ENCODE data around the gene BIN1. TPM values are rescaled to one million over a fixed set of nuclear protein-coding genes. Genes with fewer than 3 reads are reported as not detected.

Gene BIN1
- polyA plus RNA-seq, 1 experiment: 37.6 TPM

- POLR2A ChIA-PET: no interaction called here
- TF ChIP-seq, protein P1, sequence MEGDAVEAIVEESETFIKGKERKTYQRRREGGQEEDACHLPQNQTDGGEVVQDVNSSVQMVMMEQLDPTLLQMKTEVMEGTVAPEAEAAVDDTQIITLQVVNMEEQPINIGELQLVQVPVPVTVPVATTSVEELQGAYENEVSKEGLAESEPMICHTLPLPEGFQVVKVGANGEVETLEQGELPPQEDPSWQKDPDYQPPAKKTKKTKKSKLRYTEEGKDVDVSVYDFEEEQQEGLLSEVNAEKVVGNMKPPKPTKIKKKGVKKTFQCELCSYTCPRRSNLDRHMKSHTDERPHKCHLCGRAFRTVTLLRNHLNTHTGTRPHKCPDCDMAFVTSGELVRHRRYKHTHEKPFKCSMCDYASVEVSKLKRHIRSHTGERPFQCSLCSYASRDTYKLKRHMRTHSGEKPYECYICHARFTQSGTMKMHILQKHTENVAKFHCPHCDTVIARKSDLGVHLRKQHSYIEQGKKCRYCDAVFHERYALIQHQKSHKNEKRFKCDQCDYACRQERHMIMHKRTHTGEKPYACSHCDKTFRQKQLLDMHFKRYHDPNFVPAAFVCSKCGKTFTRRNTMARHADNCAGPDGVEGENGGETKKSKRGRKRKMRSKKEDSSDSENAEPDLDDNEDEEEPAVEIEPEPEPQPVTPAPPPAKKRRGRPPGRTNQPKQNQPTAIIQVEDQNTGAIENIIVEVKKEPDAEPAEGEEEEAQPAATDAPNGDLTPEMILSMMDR (IDR thresholded peaks at IDR 0.05; ENCODE audit: insufficient read depth, low read depth, low read length): no peak
- CTCF ChIA-PET: interaction anchor here (0.7 to 3.5 kb wide), 2 partner anchors 30 to 37 kb away, joined by 3 to 12 read pairs; no protein-coding TSS in a partner anchor
- Histone ChIP-seq H3K27me3 (ENCODE audit: control insufficient read depth, insufficient read depth, low read length) (0 out of 2 replicates have a peak, but pooled peaks cover 2% of the 10 kb centered on the region), H3K4me3 (ENCODE audit: low read depth, low read length) (no peak overlapping the region), H3K36me3 (ENCODE audit: control insufficient read depth, insufficient read depth, low read length) (no peaks in the 10 kb centered on the region)
- no peak for DNase-seq (ENCODE audit: low read depth)
Measured at GRCh38 chr2:127145280-127145895, 38.4 kb upstream of the BIN1 start.

GRCh38 chr2:127143841-127144782, 37.2 kb upstream of the BIN1 start:
- H3K27me3 ChIP-seq (ENCODE audit: control insufficient read depth, insufficient read depth, low read length): peaks cover 2% of the 10 kb centered on the region; the same call in 1 of the 2 replicates
- POLR2A ChIA-PET: interaction anchor here (0.7 kb wide), 1 partner anchor 107 kb away, joined by 3 read pairs; no protein-coding TSS in a partner anchor
- TF ChIP-seq, protein P1 (IDR thresholded peaks at IDR 0.05; ENCODE audit: insufficient read depth, low read depth, low read length): no peak
- CTCF ChIA-PET: interaction anchor here (0.7 to 3.5 kb wide), 5 partner anchors 12 to 60 kb away, joined by 3 to 12 read pairs (median 3); no protein-coding TSS in a partner anchor
- no peak overlapping the region for H3K4me3 ChIP-seq (ENCODE audit: low read depth, low read length)
- DNase-seq (ENCODE audit: low read depth): no peak
- no peaks in the 10 kb centered on the region for H3K36me3 ChIP-seq (ENCODE audit: control insufficient read depth, insufficient read depth, low read length)

DNA sequence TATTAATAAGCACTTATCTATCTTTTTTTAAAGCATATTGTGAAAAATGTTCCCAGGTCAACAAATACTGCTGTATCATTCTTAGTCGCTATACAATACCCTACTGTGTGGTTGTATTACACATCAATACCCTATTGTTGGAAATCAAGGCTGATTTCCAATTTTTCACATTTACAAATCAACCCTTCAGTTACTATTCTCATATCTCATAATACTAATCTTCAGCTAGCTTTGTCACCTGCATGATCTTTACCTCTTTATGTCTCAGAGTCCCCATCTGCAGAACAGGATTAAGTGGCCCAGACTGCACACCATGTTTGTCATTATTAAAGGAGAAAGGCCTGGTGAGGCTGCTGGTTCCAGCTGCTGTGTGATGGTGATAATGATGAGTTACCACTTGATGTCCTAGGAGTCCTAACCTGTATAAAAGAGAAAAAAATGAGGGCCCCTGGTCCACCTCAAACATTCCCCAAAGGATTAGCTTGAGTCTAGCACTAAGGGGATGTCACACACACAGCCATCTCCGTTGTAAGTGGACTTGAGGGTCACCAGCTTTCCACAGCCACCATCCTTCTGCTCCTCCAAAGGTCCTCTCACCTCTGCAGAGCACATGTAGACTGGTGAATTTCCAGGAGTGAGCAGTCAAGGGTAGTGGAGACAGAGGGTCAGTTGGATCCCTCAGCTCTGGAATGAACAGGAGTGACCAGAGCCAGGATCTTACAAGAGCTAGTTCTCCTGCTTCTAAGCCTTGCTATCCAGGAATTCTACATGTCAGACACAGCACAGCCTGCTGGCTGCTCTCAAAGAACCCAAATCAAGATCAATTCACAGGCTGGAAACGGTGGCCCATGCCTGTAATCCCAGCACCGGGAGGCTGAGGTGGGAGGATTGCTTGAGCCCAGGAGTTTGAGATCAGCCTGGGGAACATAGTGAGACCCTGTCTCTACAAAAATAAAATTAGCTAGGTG, 36.0 kb upstream of the BIN1 start:
- Histone ChIP-seq H3K36me3 (ENCODE audit: control insufficient read depth, insufficient read depth, low read length) (no peaks in the 10 kb centered on the region), H3K27me3 (ENCODE audit: control insufficient read depth, insufficient read depth, low read length) (peaks cover 2% of the 10 kb centered on the region; the same call in 1 of the 2 replicates), H3K4me3 (ENCODE audit: low read depth, low read length) (no peak overlapping the region)
- ChIA-PET POLR2A (no interaction called here), CTCF (interaction anchor here (1.0 to 2.2 kb wide), 3 partner anchors 11 to 19 kb away, joined by 3 to 8 read pairs (median 3); no protein-coding TSS in a partner anchor)
- DNase-seq (ENCODE audit: low read depth): no peak
- TF ChIP-seq, protein P1 (IDR thresholded peaks at IDR 0.05; ENCODE audit: insufficient read depth, low read depth, low read length): peak; percentile 18; the same call in 1 of the 2 replicates

DNA sequence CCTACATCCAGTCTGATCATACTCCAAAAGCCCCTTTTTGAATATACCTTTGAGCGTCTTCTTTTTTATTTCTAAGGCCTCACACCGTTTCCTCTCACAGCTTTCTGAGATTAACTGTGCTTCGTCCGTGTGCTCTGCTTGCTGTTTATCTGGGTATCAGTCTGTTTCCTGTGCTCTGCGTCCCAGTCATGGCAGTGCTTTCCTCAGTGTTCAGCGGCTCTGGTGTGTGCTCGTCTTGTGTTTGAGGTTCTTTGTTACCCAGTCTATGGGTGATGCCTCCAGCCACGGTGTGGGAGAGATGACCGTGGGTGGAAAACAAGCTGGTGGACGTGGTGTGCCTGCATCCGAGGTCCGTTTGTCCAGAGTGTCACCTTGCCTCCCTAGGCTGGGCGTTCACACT, 33.6 kb upstream of the BIN1 start:
- no peak overlapping the region for H3K4me3 ChIP-seq (ENCODE audit: low read depth, low read length)
- ChIA-PET POLR2A (no interaction called here), CTCF (interaction anchor here (0.9 to 1.9 kb wide), 4 partner anchors 10 to 73 kb away, joined by 4 to 9 read pairs (median 6); no protein-coding TSS in a partner anchor)
- H3K36me3 ChIP-seq (ENCODE audit: control insufficient read depth, insufficient read depth, low read length): no peaks in the 10 kb centered on the region
- TF ChIP-seq, protein P1 (IDR thresholded peaks at IDR 0.05; ENCODE audit: insufficient read depth, low read depth, low read length): no peak
- peaks cover 2% of the 10 kb centered on the region; the same call in 1 of the 2 replicates for H3K27me3 ChIP-seq (ENCODE audit: control insufficient read depth, insufficient read depth, low read length)
- no peak for DNase-seq (ENCODE audit: low read depth)
